ENCODE measurements around the gene SH3D21. TPM values are rescaled to one million over a fixed set of nuclear protein-coding genes. Genes with fewer than 3 reads are reported as not detected.

The SH3D21 gene
- total RNA-seq, 4 donors from 2014 or later, result 6.0 to 26.6 (median 16.0) TPM

DNA sequence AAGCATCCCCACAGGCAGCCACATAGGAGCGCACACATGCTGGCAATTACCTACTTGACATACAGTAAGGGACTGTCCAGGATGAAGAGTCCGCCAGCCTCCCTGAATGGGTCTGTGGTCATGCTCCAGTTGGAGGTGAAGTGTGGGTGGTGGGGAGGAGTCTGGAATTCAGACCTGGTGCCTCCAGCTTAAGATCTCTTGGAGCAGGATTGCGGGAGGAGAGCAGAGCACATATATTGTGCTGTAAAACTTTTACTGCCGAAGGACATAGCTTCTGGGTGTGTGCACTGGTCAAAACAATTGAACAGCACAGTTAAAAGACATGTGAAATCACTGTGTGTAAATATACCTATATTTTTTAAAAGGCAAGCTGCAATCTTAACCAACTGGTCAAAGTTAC lies 61.6 kb downstream of the SH3D21 start:
- 84% methylated on average over 3 of the region's 4 CpGs for WGBS
- Histone ChIP-seq H3K4me3 (no peak overlapping the region), H3K27me3 (no peaks in the 10 kb centered on the region), H3K4me1 (peaks cover 46% of the 10 kb centered on the region), H3K27ac (no peak overlapping the region), H3K9me3 (no peaks in the 10 kb centered on the region), H3K36me3 (peaks cover 3% of the 10 kb centered on the region)
- no peak for DNase-seq (ENCODE audit: low spot score in 2 of 2)
- no peak for TF ChIP-seq EP300 (IDR thresholded peaks at IDR 0.05)
- no peak for TF ChIP-seq CTCF (IDR thresholded peaks at IDR 0.05)

- Histone ChIP-seq H3K4me1 (peaks cover 60% of the 10 kb centered on the region), H3K27ac (peak overlapping the region; percentile 11), H3K4me3 (no peak overlapping the region), H3K36me3 (no peaks in the 10 kb centered on the region), H3K27me3 (no peaks in the 10 kb centered on the region), H3K9me3 (no peaks in the 10 kb centered on the region)
- TF ChIP-seq POLR2AphosphoS5 (IDR thresholded peaks at IDR 0.05), result no peak
- TF ChIP-seq CTCF (IDR thresholded peaks at IDR 0.05), result peak; percentile 92 to 96
- WGBS, result 64% methylated on average over 6 of the region's 7 CpGs
- peak; percentile 87 to 90 for DNase-seq (ENCODE audit: low spot score in 2 of 2)
Measured at GRCh38 chr1:36369061-36369861, 63.1 kb downstream of the SH3D21 start.

Other genes starting within 250 kb of the SH3D21 start
- gene TEKT2, start 222.3 kb upstream of the SH3D21 start, total RNA-seq, result under 1 TPM in 1 of 4 donors, not detected in 3; 0.38 TPM
- 10 to 100 TPM; 40.5 to 68.5 (median 51.9) TPM for gene ADPRS, start 217.5 kb upstream of the SH3D21 start, total RNA-seq
- 1 to 10 TPM; 4.9 to 5.6 (median 5.2) TPM for gene COL8A2, start 181.1 kb upstream of the SH3D21 start, total RNA-seq
- gene TRAPPC3, start 156.9 kb upstream of the SH3D21 start, total RNA-seq, result 100 to 1,000 TPM in 2 of 4 donors, 10 to 100 TPM in 2; 68.7 to 111 (median 97.5) TPM
- gene MAP7D1, start 150.2 kb upstream of the SH3D21 start, total RNA-seq, result 100 to 1,000 TPM in 1 of 4 donors, 10 to 100 TPM in 3; 80.0 to 119 (median 94.6) TPM
- 10 to 100 TPM; 73.3 to 93.3 (median 78.2) TPM for gene THRAP3, start 81.9 kb upstream of the SH3D21 start, total RNA-seq
- 10 to 100 TPM; 13.3 to 28.0 (median 19.2) TPM for gene EVA1B, start 17.3 kb downstream of the SH3D21 start, total RNA-seq
- 10 to 100 TPM; 29.0 to 69.5 (median 51.8) TPM for gene STK40, start 79.6 kb downstream of the SH3D21 start, total RNA-seq
- gene LSM10, start 91.5 kb downstream of the SH3D21 start, total RNA-seq, result 10 to 100 TPM; 19.2 to 22.6 (median 21.4) TPM
- gene OSCP1, start 144.1 kb downstream of the SH3D21 start, total RNA-seq, result 10 to 100 TPM in 2 of 4 donors, 1 to 10 TPM in 2; 3.8 to 15.4 (median 7.9) TPM
- 10 to 100 TPM; 47.7 to 91.3 (median 73.6) TPM for gene MRPS15, start 158.0 kb downstream of the SH3D21 start, total RNA-seq
- gene CSF3R, start 176.5 kb downstream of the SH3D21 start, total RNA-seq, result 1 to 10 TPM in 3 of 4 donors, under 1 TPM in 1; 0.60 to 2.7 (median 2.1) TPM